HG03025 (cell line): ENCODE results near the gene BICRA.
"Not testable (repeated sequence)": the region's sequence is repeated elsewhere in the genome, so short reads cannot be mapped to it uniquely, and the experiment has no call there.

Experiments
- ATAC-seq: cut with Tn5 transposase; IDR thresholded peaks from one replicate; pipeline ENCODE4 v1.9.1; 2021; ENCODE audit warnings: mild to moderate bottlenecking, moderate library complexity; ENCODE audit not compliant: unreplicated experiment, low FRiP score

BICRA gene

DNA sequence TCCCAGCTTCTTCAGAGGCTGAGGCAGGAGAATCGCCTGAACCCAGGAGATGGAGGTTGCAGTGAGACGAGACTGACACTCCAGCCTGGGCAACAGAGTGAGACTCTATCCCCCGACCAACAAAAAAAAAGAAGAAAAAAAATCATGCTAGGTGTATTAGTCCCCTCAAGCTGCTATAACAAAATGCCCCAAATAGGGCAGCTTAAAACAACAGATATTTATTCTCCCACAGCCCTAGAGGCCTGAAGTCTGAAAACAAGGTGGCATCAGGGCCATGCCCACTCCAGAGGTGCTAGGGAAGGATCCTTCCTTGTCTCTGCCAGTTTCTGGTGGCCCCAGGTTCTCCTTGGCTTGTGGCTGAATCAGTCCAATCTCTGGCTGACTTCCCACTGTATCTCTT lies 95.7 kb downstream of the BICRA start:
- ATAC-seq, result no peak

DNA sequence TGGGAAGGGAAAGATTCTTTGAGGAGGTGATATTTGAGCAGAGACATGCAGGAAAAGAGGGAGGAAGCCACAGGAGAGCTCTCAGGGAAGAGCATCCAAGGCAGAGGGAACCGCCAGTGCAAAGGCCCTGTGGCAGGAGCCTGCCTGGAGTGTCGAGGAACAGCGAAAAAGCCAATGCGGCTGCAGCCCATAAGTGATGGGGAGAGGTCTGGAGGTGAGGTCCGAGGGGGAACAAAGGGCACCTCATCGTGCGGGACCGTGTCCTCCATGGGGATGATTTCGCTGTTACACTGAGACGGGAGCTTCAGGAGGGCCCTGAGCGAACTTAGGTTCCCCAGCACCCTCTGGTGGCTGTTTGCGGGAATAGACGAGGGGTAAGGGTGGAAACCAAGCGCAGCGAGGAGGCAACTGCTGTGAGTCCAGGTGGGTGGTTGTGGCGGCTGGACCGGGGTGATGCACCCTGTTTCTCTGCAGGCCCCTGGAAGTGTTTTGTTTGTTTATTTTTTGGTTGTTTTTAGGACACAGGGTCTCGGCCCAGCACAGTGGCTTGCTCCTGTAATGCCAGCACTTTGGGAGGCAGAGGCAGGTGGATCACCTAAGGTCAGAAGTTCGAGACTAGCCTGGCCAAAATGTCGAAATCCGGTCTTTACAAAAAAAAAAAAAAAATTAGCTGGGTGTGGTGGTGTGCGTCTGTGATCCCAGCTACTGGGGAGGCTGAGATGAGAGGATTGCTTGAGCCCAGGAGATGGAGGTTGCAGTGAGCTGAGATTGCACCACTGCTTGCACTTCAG lies 98.4 kb downstream of the BICRA start:
- ATAC-seq, result no peak

DNA sequence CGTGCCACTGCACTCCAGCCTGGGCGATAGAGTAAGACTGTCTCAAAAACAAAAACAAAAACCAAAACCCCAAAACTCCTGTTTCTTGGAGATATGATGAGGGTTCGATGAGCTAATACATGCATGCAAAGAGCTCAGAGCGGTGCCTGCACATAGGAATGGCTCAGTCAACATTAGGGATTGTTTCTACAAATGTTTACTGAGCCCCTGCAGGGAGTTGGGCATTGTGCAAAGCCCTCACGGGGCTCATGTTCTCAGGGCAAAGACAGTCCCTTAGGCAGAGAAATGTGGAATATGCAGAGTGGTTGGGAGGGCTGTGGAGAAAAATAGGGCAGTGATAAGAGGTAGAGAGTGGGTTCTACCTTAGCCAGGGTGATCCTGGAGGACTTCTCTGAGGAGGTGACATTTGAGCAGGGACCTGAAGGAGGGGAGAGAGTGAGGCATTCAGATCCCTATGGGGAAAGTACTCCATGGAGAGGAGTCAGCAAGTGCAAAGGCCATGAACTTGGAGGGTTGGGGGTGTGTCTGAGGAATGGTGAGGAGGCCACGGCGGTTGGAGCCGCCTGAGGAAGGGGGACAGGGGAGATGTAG lies 102.8 kb downstream of the BICRA start:
- no peak for ATAC-seq

DNA sequence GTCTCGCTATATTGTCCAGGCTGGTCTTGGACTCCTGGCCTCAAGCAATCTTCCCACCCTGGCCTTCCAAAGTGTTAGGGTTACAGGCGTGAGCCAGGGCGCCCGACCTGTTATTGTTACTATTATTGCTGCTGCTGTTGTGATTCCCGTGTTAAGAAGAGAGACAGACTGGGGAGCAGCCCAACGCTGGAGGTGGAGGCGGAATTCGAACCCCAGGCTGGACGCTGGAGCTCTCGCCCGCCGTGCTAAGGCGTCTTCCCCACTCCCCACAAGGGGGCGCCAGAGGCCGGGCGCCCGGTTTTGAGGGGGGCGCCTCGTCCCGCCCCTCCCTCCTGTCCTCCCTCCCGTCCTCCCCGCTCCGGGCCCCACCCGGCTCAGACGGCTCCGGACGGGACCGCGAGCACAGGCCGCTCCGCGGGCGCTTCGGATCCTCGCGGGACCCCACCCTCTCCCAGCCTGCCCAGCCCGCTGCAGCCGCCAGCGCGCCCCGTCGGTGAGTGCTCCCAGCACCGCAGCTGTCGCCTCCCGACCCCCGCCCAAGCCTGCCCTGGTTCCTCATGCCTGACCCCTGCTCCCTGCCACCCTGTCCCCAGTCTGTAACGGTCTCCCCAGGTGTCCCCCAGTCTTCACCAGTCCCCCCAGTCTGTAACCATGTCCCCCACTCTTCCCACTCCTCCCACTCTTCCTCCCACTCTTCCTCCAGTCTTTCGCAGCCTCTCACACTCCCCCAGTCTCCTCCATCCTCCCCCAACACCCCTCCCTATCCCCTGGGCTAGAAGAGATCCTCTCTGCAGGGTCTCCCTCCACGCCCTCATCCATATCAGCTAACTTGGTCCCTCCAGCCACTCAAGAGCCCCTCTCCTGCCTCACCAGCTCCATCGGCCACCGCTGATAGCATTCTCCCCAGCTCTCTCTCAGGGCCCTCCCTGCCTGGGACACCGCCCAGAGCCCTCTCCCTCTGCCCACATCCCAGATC lies 104.4 kb downstream of the BICRA start, which contains the start of gene EHD2:
EHD2 (plus strand) TSS at position 377 of the 976 bp plus-strand sequence. CDS start 3,191 bp downstream, outside the sequence.
- ATAC-seq, result no peak

DNA sequence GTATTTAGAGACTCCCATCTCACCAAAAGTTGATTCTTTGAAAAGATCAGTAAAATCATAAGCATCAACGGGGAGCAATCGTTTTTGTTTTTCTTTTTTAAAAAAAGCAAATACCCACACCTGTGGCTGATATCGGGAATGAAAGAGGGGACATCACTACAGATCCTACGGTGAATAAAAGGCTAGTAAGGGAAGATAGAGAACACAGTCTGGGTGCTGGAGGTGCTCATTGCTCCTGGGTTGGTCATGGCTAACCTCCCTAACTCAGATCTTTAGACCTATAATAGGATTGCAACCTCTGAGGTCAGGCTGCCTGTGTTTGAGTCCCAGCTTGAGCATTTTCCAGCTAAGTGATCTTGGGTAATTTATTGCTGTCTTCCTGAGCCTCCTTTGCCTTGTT lies 105.4 kb downstream of the BICRA start:
- ATAC-seq, result no peak

DNA sequence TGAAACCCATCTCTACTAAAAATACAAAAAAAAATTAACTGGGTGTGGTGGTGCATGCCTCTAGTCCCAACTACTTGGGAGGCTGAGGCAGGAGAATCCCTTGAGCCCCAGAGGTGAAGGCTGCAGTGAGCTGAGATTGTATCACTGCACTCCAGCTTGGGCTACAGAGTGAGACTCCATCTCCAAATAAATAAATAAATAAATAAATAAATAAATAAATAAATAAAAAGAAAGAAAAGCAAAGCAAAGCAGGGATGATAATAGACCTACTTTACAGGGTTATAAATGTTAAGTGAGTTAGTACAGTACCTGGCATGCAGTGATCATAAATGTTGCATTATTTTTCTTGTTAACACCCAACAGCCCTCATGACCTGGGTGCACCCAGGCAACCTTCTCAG lies 105.9 kb downstream of the BICRA start:
- ATAC-seq, result not testable (repeated sequence)

DNA sequence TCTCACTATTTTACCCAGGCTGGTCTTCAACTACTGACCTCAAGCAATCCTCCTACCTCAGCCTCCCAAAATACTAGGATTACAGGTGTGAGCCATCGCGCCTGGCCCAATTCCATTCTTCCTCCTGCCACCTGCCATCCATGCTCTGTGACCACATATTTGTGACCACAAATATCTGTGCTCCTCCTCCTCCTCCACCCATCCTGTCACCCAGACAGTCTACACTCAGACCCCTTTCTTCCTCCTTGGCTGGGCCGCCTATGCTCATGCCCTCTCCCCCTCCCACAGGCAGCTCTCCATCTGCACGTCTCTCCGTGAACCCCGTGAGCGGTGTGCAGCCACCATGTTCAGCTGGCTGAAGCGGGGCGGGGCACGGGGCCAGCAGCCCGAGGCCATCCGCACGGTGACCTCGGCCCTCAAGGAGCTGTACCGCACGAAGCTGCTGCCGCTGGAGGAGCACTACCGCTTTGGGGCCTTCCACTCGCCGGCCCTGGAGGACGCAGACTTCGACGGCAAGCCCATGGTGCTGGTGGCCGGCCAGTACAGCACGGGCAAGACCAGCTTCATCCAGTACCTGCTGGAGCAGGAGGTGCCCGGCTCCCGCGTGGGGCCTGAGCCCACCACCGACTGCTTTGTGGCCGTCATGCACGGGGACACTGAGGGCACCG lies 107.5 kb downstream of the BICRA start:
- ATAC-seq, result no peak

DNA sequence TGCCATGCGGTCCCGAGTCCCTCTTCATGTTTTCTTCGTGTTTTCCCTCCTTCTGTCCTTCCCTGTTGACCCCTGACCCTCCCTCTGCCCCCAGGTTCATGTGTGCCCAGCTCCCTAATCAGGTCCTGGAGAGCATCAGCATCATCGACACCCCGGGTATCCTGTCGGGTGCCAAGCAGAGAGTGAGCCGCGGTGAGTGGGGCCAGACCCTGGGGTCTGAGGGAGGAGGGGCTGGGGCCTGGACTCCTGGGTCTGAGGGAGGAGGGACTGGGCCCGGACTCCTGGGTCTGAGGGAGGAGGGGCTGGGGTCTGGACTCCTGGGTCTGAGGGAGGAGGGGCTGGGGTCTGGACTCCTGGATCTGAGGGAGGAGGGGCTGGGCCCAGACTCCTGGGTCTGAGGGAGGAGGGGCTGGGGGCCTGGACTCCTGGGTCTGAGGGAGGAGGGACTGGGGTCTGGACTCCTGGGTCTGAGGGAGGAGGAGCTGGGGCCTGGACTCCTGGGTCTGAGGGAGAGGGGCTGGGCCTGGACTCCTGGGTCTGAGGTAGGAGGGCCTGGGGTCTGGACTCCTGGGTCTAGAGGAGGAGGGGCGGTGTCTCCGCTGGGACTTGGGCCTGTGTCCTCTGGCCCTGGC lies 109.6 kb downstream of the BICRA start:
- not testable (repeated sequence) for ATAC-seq

DNA sequence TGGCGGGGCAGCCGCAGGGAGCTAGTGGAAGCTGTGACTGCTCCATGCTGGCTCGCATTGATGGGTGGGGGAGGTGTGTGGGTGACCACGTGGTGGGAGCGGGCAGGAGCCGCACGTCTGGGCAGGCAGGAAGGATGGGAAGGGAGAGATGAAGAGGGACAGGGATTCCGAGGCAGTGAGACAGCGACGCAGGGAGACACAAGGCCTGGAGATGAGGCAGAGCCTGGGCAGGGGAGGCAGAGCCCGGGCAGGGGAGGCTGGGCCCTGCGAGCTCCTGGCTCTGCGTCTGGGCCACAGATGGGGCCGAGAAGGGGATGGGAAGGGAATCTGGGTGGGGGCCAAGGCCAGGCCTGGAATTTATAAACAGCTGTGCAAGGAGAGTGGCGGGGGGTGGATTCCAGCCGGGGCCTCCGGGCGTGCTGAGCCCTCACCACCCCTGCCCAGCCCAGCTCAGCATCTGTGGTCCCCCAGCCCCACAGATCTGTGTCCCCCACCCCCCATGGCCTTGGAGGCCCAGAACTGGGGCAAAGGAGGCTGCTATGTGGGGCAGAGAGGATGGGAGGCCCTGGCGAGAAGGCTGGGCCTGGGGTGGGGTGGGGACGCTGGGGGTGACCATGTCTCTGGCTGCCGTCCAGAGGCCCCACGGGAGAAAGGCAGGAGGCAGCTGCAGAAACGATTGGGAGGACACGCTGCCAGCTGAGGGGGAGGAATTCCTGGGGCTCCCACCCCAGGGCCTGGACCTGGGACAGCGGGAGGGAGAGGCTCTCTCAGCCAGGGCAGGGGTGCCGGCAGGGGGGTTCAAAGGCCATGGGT lies 110.3 kb downstream of the BICRA start:
- ATAC-seq, result no peak

DNA sequence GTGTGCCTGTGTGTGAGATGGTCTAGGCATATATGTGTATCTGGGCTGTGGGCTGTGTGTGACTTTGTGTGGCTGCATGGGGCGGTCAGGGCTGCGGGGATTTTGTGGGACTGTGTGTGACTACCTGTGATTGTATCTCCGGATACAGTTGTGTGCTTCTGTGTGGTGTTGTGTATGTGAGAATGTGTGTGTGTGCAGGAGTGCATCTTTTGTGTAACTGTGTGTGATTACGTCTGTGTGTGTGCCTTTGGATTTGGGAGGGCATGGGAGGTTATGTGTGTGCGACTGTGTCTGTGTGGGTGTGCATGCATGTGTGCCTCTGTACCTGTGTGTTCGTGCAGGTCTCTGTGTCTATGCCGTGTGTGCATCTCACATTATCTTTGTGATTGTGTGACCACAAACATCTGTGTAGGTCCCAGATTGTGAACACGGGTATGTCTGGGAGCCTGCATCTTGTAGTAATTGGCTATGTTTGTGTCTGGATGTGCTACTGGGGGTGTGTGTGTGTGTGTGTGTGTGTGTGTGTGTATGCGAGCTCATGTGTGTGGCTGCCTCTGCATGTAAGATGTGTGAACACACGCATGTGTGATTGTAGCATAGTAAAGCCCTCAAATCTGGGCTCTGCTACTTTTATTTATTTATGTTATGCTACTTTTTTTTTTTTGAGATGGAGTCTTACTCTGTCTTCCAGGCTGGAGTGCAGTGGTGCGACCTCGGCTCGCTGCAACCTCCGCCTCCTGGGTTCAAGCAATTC lies 111.9 kb downstream of the BICRA start:
- ATAC-seq, result no peak

DNA sequence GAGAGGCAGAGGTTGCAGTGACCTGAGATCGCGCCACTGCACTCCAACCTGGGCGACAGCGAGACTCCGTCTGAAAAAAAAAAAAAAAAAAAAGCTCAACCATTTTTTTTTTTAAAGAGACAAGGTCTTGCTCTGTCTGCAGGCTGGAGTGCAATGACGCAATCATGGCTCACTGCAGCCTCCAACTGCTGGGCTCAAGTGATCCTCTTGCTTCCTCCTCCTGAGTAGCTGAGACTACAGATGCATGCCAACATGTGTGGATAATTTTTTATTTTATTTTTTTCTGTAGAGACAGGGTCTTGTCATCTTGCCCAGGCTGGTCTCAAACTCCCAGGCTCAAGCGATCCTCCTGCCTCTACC lies 114.6 kb downstream of the BICRA start:
- ATAC-seq, result no peak

DNA sequence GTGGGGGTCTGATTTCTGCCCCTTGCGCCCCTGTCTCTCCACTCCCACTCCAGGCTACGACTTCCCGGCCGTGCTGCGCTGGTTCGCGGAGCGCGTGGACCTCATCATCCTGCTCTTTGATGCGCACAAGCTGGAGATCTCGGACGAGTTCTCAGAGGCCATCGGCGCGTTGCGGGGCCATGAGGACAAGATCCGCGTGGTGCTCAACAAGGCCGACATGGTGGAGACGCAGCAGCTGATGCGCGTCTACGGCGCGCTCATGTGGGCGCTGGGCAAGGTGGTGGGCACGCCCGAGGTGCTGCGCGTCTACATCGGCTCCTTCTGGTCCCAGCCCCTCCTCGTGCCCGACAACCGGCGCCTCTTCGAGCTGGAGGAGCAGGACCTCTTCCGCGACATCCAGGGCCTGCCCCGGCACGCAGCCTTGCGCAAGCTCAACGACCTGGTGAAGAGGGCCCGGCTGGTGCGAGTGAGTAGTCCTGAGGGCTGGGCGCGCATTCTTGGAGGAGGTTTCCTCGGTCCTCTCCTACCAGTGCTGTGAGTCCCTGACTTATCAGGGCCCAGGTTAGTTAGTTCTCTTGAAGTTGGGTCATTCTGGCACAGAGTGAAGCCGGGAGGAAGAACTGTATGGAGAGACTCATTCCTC lies 116.9 kb downstream of the BICRA start:
- ATAC-seq, result no peak

DNA sequence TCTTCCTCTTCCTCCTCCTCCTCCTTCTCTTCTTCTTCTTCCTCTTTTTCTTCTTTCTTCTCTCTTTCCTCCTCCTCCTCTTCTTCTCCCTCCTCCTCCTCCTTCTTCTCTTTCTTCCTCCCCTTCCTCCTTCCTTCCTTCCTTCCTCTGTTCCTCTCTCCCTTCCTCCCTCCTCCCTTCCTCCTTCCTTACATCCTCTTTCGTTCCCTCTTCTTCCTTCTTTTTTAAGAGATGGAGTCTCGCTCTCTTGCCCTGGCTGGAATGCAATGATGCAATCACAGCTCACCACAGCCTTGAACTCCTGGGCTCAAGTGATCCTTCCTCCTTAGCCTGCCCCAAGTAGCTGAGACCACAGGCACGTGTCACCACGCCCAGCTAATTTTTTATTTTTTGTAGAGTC lies 117.5 kb downstream of the BICRA start:
- no peak for ATAC-seq

DNA sequence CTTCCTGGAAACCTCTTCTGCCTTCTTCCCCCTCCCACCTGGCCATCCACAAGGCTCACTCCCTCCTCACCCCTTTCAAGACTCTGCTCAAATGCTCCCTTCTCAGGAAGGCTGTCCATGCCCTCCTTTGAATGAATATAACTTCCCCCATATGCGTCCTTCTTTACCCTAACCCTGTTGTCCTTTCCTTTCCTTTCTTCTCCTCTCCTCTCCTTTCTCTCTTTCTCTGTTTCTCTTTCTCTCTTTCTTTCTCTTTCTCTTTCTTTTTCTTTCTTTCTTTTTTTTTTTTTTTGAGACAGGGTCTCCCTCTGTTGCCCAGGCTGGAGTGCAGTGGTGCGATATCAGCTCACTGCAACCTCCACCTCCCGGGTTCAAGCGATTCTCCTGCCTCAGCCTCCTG lies 119.4 kb downstream of the BICRA start:
- not testable (repeated sequence) for ATAC-seq

DNA sequence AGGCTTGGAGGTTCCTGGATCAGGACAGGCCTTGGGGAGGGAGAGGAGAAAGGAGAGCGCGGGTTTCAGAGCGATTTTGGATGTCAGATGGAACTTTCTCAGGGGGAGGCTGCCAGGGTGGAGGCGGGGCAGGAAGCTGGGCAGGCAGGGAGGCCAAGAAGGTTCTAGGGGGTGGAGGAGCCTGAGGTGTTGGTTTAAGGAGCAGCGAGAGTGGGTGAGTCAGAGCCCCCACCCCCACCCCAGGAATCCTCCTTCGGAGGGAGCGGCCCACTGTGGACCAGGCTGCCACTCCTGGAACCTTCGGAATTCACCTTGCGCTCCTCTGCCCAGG lies 120.5 kb downstream of the BICRA start:
- no peak for ATAC-seq

DNA sequence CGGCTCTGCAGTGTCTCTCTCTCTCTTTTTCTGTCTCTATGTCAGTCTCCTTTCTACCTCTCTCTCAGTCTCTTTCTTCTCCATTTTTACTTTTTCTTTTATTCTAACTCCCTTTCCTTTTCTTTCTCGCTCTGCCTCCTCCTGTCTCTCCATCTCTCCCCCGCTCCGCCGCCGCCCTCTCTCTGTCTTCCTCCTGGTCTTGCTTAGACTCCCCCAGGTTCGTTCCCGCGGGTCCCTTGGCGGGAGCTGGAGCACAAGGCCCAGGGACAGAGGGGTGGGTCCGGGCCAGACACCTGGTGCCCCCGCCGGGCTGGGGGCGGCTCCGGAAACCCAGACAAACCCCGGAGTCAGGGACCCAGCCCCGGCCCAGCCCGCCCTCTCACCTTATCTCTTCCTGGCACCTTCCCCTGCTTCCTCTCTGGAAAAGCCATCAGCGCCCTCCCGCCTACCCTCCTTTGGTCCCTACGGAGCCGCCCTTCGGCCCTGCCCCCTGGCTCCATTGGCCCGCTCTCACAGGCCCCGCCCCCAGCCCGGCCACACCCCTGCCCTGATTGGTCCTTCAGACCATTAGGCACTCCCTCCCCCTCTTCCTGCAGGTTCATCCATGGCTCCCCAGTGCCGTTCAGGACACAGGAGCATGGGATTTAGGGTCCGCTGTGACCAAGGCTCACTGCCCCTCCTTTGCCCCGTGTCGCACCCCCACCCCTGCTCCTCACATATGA lies 121.0 kb downstream of the BICRA start:
- no peak for ATAC-seq

DNA sequence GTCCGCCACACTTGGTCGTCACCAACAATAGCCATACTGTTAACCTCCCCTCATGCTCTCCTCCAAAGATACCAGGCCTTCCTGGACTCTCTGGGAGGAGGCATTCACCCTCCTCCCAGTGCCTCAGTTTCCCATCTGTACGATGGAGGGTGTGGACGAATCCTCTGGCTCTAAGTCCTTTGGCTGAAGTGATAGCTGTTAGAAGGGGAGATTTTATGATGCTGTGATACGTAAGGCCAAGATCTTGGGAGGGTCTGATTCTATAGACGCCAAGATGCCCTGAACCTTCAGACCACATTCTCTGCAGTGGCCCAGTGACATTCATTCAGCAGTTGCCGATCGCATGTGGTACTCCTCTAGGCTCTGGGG lies 121.6 kb downstream of the BICRA start:
- ATAC-seq, result no peak

DNA sequence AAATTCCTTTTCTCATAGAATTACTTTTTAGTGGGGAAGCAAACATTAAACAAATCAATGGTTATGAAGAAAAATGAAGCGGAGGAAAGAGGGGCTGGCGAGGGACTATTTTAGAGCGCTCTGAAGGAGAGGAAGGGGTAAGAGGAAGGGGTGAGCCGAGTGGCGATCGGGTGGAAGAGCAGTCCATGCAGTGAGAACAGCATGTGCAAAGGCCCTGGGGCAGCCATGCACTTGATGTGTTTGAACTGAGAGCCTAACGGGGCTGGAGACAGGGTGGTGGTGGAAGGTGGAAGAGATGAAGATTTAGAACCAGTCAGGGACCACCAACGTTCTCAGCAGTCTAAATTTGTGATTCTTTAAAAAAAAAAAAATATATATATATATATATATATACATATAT lies 122.0 kb downstream of the BICRA start:
- no peak for ATAC-seq
